T-cell (primary cell): ENCODE measurements around the gene TBC1D22A. TPM values are rescaled to one million over a fixed set of nuclear protein-coding genes. Genes with fewer than 3 reads are reported as not detected.

Source experiments
- ATAC-seq, 4 experiments: fragments of 200-7000 bp in 3 of 4; fragments of 150-1000 bp in 1 of 4; cut with Tn5 transposase; replicated peaks in 1 of 4; 1 replicate in 3 of 4; 2 replicates in 1 of 4; pipeline ENCODE4 v1.10.0; 2021; ENCODE audit warnings: moderate library complexity in 3 of 4, mild to moderate bottlenecking in 2 of 4, moderate number of reproducible peaks in 1 of 4
- CTCF ChIA-PET, 2 donors: fragments of 300-600 bp; sonication (Branson Sonifier 250); formaldehyde crosslinking; loops; one replicate each; lab custom pipeline; 2022; ENCODE audit warnings: antibody characterized with exemption in 2 of 2; lab: Charles Lee
- POLR2A ChIA-PET, 2 donors: fragments of 300-600 bp; sonication (Branson Sonifier 250); formaldehyde crosslinking; loops; one replicate each; lab custom pipeline; 2022; ENCODE audit warnings: antibody characterized with exemption in 2 of 2; lab: Charles Lee
- DNase-seq, 35 experiments: peaks; one replicate each; pipeline versions ENCODE4 v3.0.0 to v3.0.0-alpha.2; 2013 to 2023
- H3K27ac ChIP-seq: one replicate; pipeline ENCODE4 v1.5.1; 2013; ENCODE audit warnings: low read length
- H3K27me3 ChIP-seq, 2 experiments: replicated peaks in 1 of 2; 1 replicate in 1 of 2; 2 replicates in 1 of 2; pipeline versions ENCODE4 v1.6.1 to v1.7.0; 2013; ENCODE audit warnings: low read length in 1 of 2, mixed read lengths in 1 of 2; ENCODE audit not compliant: control insufficient read depth in 2 of 2, insufficient read depth in 2 of 2; ENCODE audit errors: extremely low read depth in 1 of 2
- H3K36me3 ChIP-seq, 2 donors: 1 replicate in 1 of 2; 2 replicates in 1 of 2; pipeline versions ENCODE4 v1.6.1 to v1.7.0; 2013; ENCODE audit warnings: low read length in 1 of 2; ENCODE audit not compliant: control insufficient read depth in 2 of 2, insufficient read depth in 1 of 2; ENCODE audit errors: extremely low read depth in 1 of 2
- H3K4me1 ChIP-seq, 2 experiments: 1 replicate in 1 of 2; 2 replicates in 1 of 2; pipeline versions ENCODE4 v1.6.1 to v1.7.0; 2013; ENCODE audit warnings: low read length in 2 of 2, mixed read lengths in 1 of 2; ENCODE audit not compliant: insufficient read depth in 2 of 2, control insufficient read depth in 1 of 2; ENCODE audit errors: extremely low read depth in 1 of 2
- H3K4me3 ChIP-seq, 2 donors: 1 replicate in 1 of 2; 2 replicates in 1 of 2; pipeline versions ENCODE4 v1.5.1 to v1.7.0; 2013; ENCODE audit warnings: mild to moderate bottlenecking in 2 of 2, low read length in 1 of 2, moderate library complexity in 1 of 2; ENCODE audit not compliant: control insufficient read depth in 1 of 2; ENCODE audit errors: extremely low read depth in 1 of 2
- H3K9me3 ChIP-seq: 2 replicates; pipeline ENCODE4 v1.7.0; 2013
- H3K27ac Mint-ChIP-seq, 2 donors: one replicate each; pipeline ENCODE4 v1.8.0; 2020 to 2021; ENCODE audit warnings: mild to moderate bottlenecking in 2 of 2, mixed read lengths in 2 of 2
- H3K27me3 Mint-ChIP-seq, 2 donors: one replicate each; pipeline ENCODE4 v1.8.0; 2021 to 2022; ENCODE audit warnings: mixed read lengths in 2 of 2
- H3K36me3 Mint-ChIP-seq: one replicate; pipeline ENCODE4 v1.8.0; 2021; ENCODE audit warnings: mixed read lengths
- H3K4me1 Mint-ChIP-seq, 3 donors: one replicate each; pipeline ENCODE4 v1.8.0; 2020 to 2022; ENCODE audit warnings: mixed read lengths in 3 of 3, mild to moderate bottlenecking in 1 of 3
- H3K4me3 Mint-ChIP-seq, 3 donors: one replicate each; pipeline ENCODE4 v1.8.0; 2020 to 2022; ENCODE audit warnings: mild to moderate bottlenecking in 3 of 3, mixed read lengths in 3 of 3, moderate library complexity in 3 of 3
- H3K9me3 Mint-ChIP-seq, 3 donors: one replicate each; pipeline ENCODE4 v1.8.0; 2020 to 2022; ENCODE audit warnings: mixed read lengths in 3 of 3
- WGBS: methylation state at CpG from one replicate; pipeline ENCODE4 v1.1.5; 2013; ENCODE audit warnings: missing lambda C conversion rate; ENCODE audit not compliant: insufficient coverage; 5-methylcytosine and 5-hydroxymethylcytosine counted together
- total RNA-seq, 35 experiments: library from RNA in 6 of 35; stranded (reverse) in 6 of 35; fragments of 120-200 nt in 1 of 35; gene quantifications; one replicate each; pipeline versions ENCODE4 v1.2.1 to v1.2.4 and lab custom pipeline; 2013 to 2026

Gene TBC1D22A
- total RNA-seq, 5 donors from 2014 or later (not counting 1 experiment from before 2014, with no cell fraction given) = 38.3 to 67.8 (median 57.7) TPM

DNA sequence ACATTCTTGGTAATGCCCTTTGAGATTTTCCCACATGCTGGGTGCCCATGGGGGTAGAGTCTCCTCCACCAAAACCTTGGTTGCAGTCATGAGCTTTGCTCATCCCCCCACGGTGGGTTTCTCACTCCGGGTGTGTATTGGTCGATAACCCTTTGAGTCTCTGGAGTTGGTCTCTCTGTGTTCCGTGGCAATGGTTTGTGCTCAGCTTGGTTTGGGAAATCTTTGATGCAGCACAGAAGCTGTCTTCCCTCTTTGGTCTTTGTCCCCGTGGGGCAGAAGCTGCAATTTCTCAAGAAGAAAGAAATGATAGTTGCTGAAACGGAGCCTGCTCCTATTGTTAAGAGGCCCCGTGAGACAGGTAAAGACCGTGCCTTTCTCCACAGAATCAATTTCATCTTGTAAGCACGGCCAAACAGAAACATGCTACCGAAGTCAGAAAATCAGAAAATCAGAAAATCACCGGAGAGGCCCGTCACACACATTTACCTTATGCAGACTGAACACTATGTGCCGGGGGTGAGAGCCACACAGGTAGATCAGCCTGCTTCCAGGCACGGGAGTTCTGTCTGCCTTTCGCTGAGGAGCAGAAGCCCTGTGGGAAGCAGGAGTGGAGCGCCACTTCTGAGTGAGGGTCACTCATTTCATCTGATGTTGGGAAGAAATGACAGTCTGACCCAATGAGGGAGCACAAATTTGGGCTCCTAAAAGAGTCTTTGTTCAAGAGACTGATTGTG is 186.1 kb downstream of the TBC1D22A start:
- ChIA-PET CTCF (no interaction called here), POLR2A (no interaction called here)
- no peaks in the 10 kb centered on the region for H3K27me3 ChIP-seq
- Mint-ChIP-seq H3K36me3 (peaks cover 38% of the 10 kb centered on the region), H3K27ac (no peak overlapping the region), H3K9me3 (no peaks in the 10 kb centered on the region), H3K4me3 (no peak overlapping the region), H3K27me3 (no peaks in the 10 kb centered on the region), H3K4me1 (peaks cover 22 to 43% (median 25%) of the 10 kb centered on the region in 3 donors)
- WGBS = 96% methylated on average over 14 of the region's 16 CpGs
- ATAC-seq (no peak), DNase-seq (no peak)
- peaks cover 14 to 18% of the 10 kb centered on the region in 2 donors for H3K36me3 ChIP-seq
- H3K27ac ChIP-seq = no peak overlapping the region
- H3K4me1 ChIP-seq = no peaks in the 10 kb centered on the region
- no peaks in the 10 kb centered on the region for H3K9me3 ChIP-seq
- H3K4me3 ChIP-seq = no peak overlapping the region

DNA sequence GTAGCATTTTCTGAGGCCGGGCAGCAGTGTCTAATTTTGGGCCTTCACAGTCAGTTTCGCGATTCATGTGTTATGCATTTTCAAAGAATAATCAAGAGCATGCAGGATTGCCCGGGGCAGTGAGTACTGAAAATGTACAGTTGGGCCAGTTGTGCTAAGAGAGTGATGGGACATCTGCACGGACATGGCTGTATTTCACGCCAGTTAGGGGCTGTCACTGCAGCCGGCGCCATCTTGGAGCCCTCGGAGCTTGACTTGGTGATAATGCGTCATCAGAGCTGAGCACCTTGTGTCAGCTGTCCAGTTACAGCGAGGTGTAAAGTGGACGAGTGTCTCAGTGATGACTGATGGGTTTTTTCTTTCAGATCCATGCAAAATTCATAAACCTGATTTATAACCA is 188.9 kb downstream of the TBC1D22A start:
- Mint-ChIP-seq H3K36me3 (peaks cover 32% of the 10 kb centered on the region), H3K4me1 (peaks cover 20 to 43% (median 22%) of the 10 kb centered on the region in 3 donors), H3K4me3 (no peak overlapping the region), H3K27me3 (no peaks in the 10 kb centered on the region), H3K9me3 (no peaks in the 10 kb centered on the region), H3K27ac (no peak overlapping the region)
- no peaks in the 10 kb centered on the region for H3K9me3 ChIP-seq
- DNase-seq (no peak), ATAC-seq (no peak)
- H3K27ac ChIP-seq = no peak overlapping the region
- H3K36me3 ChIP-seq = peaks cover 8 to 12% of the 10 kb centered on the region in 2 donors
- no peaks in the 10 kb centered on the region for H3K4me1 ChIP-seq
- ChIA-PET POLR2A (no interaction called here), CTCF (no interaction called here)
- H3K27me3 ChIP-seq = no peaks in the 10 kb centered on the region
- H3K4me3 ChIP-seq = no peak overlapping the region
- WGBS = 99% methylated on average over 6 of the region's 12 CpGs

DNA sequence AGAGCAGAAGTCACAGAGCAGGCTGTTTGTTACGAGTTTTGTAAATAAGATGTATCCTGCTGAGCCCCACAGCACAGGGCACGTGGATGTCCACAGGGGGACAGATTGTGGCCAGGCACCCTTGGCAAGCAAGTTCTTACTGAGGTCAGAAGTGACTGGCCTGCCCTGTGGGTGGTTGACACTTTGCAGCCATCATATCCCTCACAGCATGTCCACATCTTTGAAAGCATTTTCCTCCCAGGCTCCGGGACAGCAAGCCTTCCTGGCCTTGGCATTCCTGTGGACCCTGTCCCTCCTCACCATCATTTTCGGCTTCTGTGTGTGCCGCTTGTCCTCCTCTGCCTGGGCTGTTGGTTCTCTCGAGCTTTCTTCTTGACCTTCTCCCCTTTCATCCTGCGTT is 189.5 kb downstream of the TBC1D22A start:
- H3K36me3 Mint-ChIP-seq = peaks cover 35% of the 10 kb centered on the region
- ATAC-seq = no peak
- WGBS = 97% methylated on average over 7 of the region's 7 CpGs
- peaks cover 22 to 42% (median 24%) of the 10 kb centered on the region in 3 donors for H3K4me1 Mint-ChIP-seq
- ChIA-PET POLR2A (no interaction called here), CTCF (no interaction called here)
- Histone ChIP-seq H3K4me1 (no peaks in the 10 kb centered on the region), H3K9me3 (no peaks in the 10 kb centered on the region), H3K4me3 (no peak overlapping the region), H3K27ac (no peak overlapping the region), H3K27me3 (no peaks in the 10 kb centered on the region), H3K36me3 (peaks cover 8 to 14% of the 10 kb centered on the region in 2 donors)
- DNase-seq = no peak
- no peaks in the 10 kb centered on the region for H3K27me3 Mint-ChIP-seq
- no peak overlapping the region for H3K4me3 Mint-ChIP-seq
- no peaks in the 10 kb centered on the region for H3K9me3 Mint-ChIP-seq
- H3K27ac Mint-ChIP-seq = no peak overlapping the region

DNA sequence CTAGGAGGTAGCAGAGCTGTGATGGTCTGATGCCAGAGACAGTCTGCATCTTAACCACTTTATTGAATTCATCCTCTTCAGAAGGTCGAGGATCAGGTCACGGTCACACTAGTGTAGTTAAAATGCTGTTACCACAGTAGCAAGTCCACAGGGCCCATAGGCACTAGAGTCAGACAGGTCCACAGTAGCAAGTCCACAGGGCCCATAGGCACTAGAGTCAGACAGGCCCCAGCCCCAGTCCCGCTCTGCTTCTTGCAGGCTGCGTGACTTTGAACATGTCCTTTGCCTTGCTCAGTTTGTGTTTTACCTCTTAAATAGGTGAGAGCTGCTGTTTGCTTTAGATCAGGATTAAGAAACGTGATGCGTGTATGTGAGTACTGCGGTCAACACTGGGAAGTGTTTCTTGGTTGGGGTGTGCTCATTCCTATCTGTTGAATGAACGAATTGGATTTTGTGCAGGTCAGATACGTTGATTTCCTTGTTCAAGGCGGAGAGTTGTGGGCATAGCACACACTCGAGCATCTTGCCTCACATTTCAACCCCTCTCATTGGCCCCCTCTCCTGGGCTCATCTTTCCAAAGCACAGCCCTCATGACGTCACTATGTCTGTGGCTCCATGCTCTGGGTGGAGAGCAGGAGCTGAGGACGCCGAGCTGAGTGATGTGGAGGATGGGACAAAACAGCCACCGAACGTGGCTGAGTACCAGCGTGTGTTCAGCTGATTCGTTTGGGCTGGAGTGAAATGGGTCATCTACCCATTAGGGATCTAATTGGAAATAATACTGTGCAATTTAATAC is 191.7 kb downstream of the TBC1D22A start:
- H3K36me3 Mint-ChIP-seq = peaks cover 35% of the 10 kb centered on the region
- Histone ChIP-seq H3K27me3 (no peaks in the 10 kb centered on the region), H3K27ac (no peak overlapping the region), H3K36me3 (peaks cover 12 to 19% of the 10 kb centered on the region in 2 donors), H3K4me3 (no peak overlapping the region), H3K9me3 (no peaks in the 10 kb centered on the region), H3K4me1 (no peaks in the 10 kb centered on the region)
- DNase-seq (no peak), ATAC-seq (no peak)
- H3K27ac Mint-ChIP-seq = no peak overlapping the region
- POLR2A ChIA-PET = interaction anchor here in 1 of 2 donors (0.5 kb wide), 1 partner anchor 8 kb away, joined by 3 read pairs; no protein-coding TSS in a partner anchor
- H3K9me3 Mint-ChIP-seq = no peaks in the 10 kb centered on the region
- H3K27me3 Mint-ChIP-seq = no peaks in the 10 kb centered on the region
- WGBS = 99% methylated on average over 10 of the region's 18 CpGs
- H3K4me1 Mint-ChIP-seq = peaks cover 15 to 35% (median 16%) of the 10 kb centered on the region in 3 donors
- CTCF ChIA-PET = interaction anchor here in 1 of 2 donors (0.6 kb wide), 1 partner anchor 26 kb away, joined by 3 read pairs; no protein-coding TSS in a partner anchor
- H3K4me3 Mint-ChIP-seq = no peak overlapping the region

DNA sequence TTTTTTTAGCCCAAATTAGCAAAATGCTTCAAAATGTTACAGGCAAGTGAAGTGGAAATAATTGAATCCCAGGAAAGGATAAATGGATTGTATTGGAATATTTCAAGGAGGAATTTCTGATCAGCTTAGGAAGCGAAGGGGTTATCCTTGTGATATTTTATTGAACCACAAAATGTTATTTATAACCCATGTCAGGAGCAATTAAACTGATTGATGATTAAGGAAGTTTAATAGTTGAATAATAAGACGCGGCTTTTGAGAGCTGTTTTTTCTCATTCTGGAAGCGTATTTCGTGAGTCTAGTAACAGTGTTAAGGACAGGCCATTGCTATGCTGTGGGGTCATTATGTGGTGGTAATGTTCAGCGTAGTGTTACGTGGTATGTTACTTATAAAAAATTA is 192.3 kb downstream of the TBC1D22A start:
- Histone ChIP-seq H3K4me3 (no peak overlapping the region), H3K27me3 (no peaks in the 10 kb centered on the region), H3K4me1 (no peaks in the 10 kb centered on the region), H3K27ac (no peak overlapping the region), H3K36me3 (peaks cover 11 to 13% of the 10 kb centered on the region in 2 donors), H3K9me3 (no peaks in the 10 kb centered on the region)
- no peaks in the 10 kb centered on the region for H3K27me3 Mint-ChIP-seq
- H3K27ac Mint-ChIP-seq = no peak overlapping the region
- H3K4me3 Mint-ChIP-seq = no peak overlapping the region
- POLR2A ChIA-PET = interaction anchor here in 1 of 2 donors (0.5 kb wide), 1 partner anchor 9 kb away, joined by 3 read pairs; no protein-coding TSS in a partner anchor
- peaks cover 14 to 29% (median 15%) of the 10 kb centered on the region in 3 donors for H3K4me1 Mint-ChIP-seq
- peaks cover 30% of the 10 kb centered on the region for H3K36me3 Mint-ChIP-seq
- 100% methylated on average over 2 of the region's 7 CpGs for WGBS
- ATAC-seq = no peak
- H3K9me3 Mint-ChIP-seq = no peaks in the 10 kb centered on the region
- DNase-seq = no peak
- CTCF ChIA-PET = no interaction called here

DNA sequence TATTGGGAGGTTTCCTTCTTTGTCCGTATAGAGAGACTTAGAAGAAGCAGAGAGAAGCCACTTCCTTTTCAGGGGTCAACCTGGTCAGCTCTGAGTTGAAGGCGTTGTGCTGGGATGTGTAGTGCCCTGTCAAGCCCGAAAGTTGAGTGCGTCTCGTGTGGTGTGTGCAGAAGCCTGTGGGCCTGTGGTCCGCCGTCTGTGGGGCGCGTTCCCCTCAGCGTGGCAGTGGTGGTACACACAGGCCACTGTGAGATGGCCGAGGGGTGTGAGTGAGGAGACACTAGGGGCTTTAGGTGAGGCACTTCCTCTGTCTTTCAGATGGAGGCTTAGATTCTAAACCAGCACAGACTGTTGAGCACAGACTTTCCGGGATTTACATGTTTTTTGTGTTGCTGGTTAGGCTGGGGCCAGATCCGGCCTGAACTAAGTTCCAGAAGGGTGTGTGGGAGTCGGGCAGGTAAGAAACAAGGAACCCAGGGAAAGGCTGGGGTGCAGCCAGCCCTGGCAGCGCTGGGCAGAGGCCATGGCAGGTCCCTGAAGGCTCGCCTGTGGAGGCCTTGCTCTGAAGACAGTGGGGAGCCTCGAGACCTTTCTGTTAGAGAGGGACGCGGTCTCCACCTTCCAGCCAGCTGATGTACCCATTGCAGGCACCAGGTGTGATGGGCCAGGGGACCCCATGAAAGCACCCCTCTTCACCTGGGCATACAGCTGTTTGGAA is 194.2 kb downstream of the TBC1D22A start:
- H3K4me3 Mint-ChIP-seq = no peak overlapping the region

More for the DNA sequence above, 194.2 kb downstream of the TBC1D22A start:
- H3K27me3 Mint-ChIP-seq = no peaks in the 10 kb centered on the region
- 96% methylated on average over 16 of the region's 19 CpGs for WGBS
- no peaks in the 10 kb centered on the region for H3K9me3 Mint-ChIP-seq
- Histone ChIP-seq H3K27me3 (no peaks in the 10 kb centered on the region), H3K36me3 (peaks cover 4 to 9% of the 10 kb centered on the region in 2 donors), H3K4me1 (no peaks in the 10 kb centered on the region), H3K27ac (no peak overlapping the region), H3K9me3 (no peaks in the 10 kb centered on the region), H3K4me3 (no peak overlapping the region)
- H3K4me1 Mint-ChIP-seq = peaks cover 18 to 22% (median 20%) of the 10 kb centered on the region in 3 donors
- CTCF ChIA-PET = no interaction called here
- POLR2A ChIA-PET = no interaction called here
- no peak overlapping the region for H3K27ac Mint-ChIP-seq
- H3K36me3 Mint-ChIP-seq = peaks cover 30% of the 10 kb centered on the region
- DNase-seq (no peak), ATAC-seq (no peak)
